Astrocyte (in vitro differentiated cells and primary cell): ENCODE results near the gene EFCAB9. TPM values are rescaled to one million over a fixed set of nuclear protein-coding genes. Genes with fewer than 3 reads are reported as not detected.

Source experiments
- DNase-seq: peaks from one replicate; pipeline ENCODE4 v3.0.0-alpha.2; 2010; ENCODE audit warnings: low read depth
- FAIRE-seq: peaks from 2 replicates; lab custom pipeline; 2011; peaks lifted over from hg19 to GRCh38; lab: Jason Lieb, UNC
- H2AFZ ChIP-seq: 2 replicates; pipeline ENCODE4 v1.6.0; 2012; ENCODE audit warnings: low read depth, low read length, inconsistent platforms
- H3K27ac ChIP-seq: 2 replicates; pipeline ENCODE4 v1.5.1; 2011; ENCODE audit warnings: low read depth, low read length, inconsistent platforms
- H3K27me3 ChIP-seq: 2 replicates; pipeline ENCODE4 v1.6.0; 2011; ENCODE audit warnings: low read length, inconsistent platforms; ENCODE audit not compliant: insufficient read depth
- H3K36me3 ChIP-seq: 2 replicates; pipeline ENCODE4 v1.5.1; 2011; ENCODE audit warnings: low read length, inconsistent platforms; ENCODE audit not compliant: insufficient read depth
- H3K4me1 ChIP-seq: 2 replicates; pipeline ENCODE4 v1.5.1; 2011; ENCODE audit warnings: low read length, inconsistent platforms; ENCODE audit not compliant: insufficient read depth
- H3K4me2 ChIP-seq: 2 replicates; pipeline ENCODE4 v1.6.0; 2012; ENCODE audit warnings: low read length, inconsistent platforms
- H3K4me3 ChIP-seq: 2 replicates; pipeline ENCODE4 v1.5.1; 2011; ENCODE audit warnings: low read depth, mild to moderate bottlenecking, low read length, inconsistent platforms; ENCODE audit not compliant: insufficient read depth
- H3K79me2 ChIP-seq: 2 replicates; pipeline ENCODE4 v1.6.0; 2012; ENCODE audit warnings: mild to moderate bottlenecking, low read length, inconsistent platforms; ENCODE audit not compliant: insufficient read depth
- H3K9ac ChIP-seq: 2 replicates; pipeline ENCODE4 v1.6.0; 2012; ENCODE audit warnings: mild to moderate bottlenecking, low read length, inconsistent platforms
- H3K9me3 ChIP-seq: 2 replicates; pipeline ENCODE4 v1.5.1; 2012; ENCODE audit warnings: low read depth, mild to moderate bottlenecking, low read length, inconsistent platforms; ENCODE audit not compliant: insufficient read depth
- H4K20me1 ChIP-seq: 2 replicates; pipeline ENCODE4 v1.6.0; 2012; ENCODE audit warnings: low read length, inconsistent platforms; ENCODE audit not compliant: insufficient read depth
- H3K27ac Mint-ChIP-seq: one replicate; pipeline ENCODE4 v1.8.0; 2021; ENCODE audit warnings: mild to moderate bottlenecking, mixed read lengths; ENCODE audit not compliant: unreplicated experiment
- H3K27me3 Mint-ChIP-seq: one replicate; pipeline ENCODE4 v1.8.0; 2021; ENCODE audit warnings: low read depth, mixed read lengths; ENCODE audit not compliant: unreplicated experiment
- H3K36me3 Mint-ChIP-seq: one replicate; pipeline ENCODE4 v1.8.0; 2021; ENCODE audit warnings: low read depth, mixed read lengths; ENCODE audit not compliant: unreplicated experiment
- H3K4me1 Mint-ChIP-seq: one replicate; pipeline ENCODE4 v1.8.0; 2021; ENCODE audit warnings: low read depth, mixed read lengths; ENCODE audit not compliant: unreplicated experiment
- H3K4me3 Mint-ChIP-seq: one replicate; pipeline ENCODE4 v1.8.0; 2021; ENCODE audit warnings: mild to moderate bottlenecking, moderate library complexity, mixed read lengths; ENCODE audit not compliant: unreplicated experiment
- H3K9me3 Mint-ChIP-seq: one replicate; pipeline ENCODE4 v1.8.0; 2021; ENCODE audit warnings: mild to moderate bottlenecking, mixed read lengths; ENCODE audit not compliant: unreplicated experiment
- CTCF ChIP-seq: IDR thresholded peaks from 2 replicates; pipeline ENCODE4 v1.5.1; 2011; ENCODE audit warnings: low read depth, mild to moderate bottlenecking, inconsistent platforms, low read length, moderate library complexity; ENCODE audit not compliant: insufficient read depth
- EZH2 ChIP-seq: IDR thresholded peaks from 2 replicates; pipeline ENCODE4 v1.6.1; 2012; ENCODE audit warnings: mild to moderate bottlenecking, low read length, inconsistent platforms; ENCODE audit not compliant: insufficient read depth
- total RNA-seq: library from RNA; stranded (reverse); gene quantifications from 2 replicates; pipeline ENCODE4 v1.2.1, GENCODE V29; 2021

Gene EFCAB9
- total RNA-seq, 1 donor from 2014 or later, result not detected

DNA sequence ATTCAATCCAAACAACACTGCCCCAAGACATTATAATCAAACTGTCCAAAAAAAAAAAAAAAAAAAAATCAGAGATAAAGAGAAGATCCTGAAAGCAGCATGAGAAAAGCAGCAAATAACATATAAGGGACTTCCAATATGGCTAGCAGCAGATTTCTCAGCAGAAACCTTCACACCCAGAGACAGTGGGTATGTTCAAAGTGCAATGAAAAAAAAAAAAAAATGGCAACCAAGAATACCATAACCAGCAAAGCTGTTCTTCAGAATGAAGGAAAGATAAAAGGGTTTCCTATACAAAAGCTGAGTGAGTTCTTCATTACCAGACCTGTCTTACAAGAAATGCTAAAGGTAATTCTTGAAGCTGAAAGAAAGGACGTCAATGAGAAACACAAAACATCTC, 57.4 kb downstream of the EFCAB9 start:
- peaks cover 71% of the 10 kb centered on the region for H3K79me2 ChIP-seq
- DNase-seq (no peak), FAIRE-seq (no peak)
- peaks cover 76% of the 10 kb centered on the region for H4K20me1 ChIP-seq
- no peak overlapping the region for H3K4me2 ChIP-seq
- no peaks in the 10 kb centered on the region for H3K36me3 ChIP-seq
- TF ChIP-seq EZH2 (no peak), CTCF (no peak)
- Mint-ChIP-seq H3K27me3 (no peaks in the 10 kb centered on the region), H3K4me1 (peaks cover 3% of the 10 kb centered on the region), H3K27ac (no peak overlapping the region), H3K4me3 (no peak overlapping the region), H3K9me3 (peaks cover 2% of the 10 kb centered on the region), H3K36me3 (peaks cover 40% of the 10 kb centered on the region)
- H3K4me1 ChIP-seq, result no peaks in the 10 kb centered on the region
- H3K9me3 ChIP-seq, result peaks cover 4% of the 10 kb centered on the region
- no peak overlapping the region for H3K27ac ChIP-seq
- H2AFZ ChIP-seq, result no peak overlapping the region
- H3K4me3 ChIP-seq, result no peak overlapping the region
- H3K27me3 ChIP-seq, result no peaks in the 10 kb centered on the region
- H3K9ac ChIP-seq, result no peak overlapping the region

DNA sequence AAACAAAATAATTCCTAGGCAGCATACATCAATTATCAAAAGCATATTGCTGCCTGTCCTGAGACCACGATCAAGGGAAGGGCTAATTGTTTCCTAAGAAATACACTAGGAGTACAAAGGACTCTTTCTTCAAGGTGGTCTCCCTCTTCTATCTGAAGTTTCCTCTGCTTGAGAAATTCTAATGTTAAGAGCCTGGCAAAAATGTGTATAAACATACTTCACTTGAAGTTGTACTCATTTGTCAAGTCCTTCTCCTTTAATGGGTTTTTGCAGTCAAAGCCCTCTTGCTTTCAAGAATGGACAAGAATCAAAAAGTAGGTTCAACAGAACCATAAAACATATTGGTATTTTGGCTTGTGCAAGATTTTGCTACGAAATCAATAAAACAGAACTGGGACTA, 58.5 kb downstream of the EFCAB9 start:
- no peak overlapping the region for H3K27ac Mint-ChIP-seq
- Histone ChIP-seq H3K9ac (no peak overlapping the region), H3K36me3 (no peaks in the 10 kb centered on the region), H3K9me3 (peaks cover 4% of the 10 kb centered on the region), H2AFZ (no peak overlapping the region), H3K4me2 (no peak overlapping the region), H3K4me1 (no peaks in the 10 kb centered on the region), H3K79me2 (peaks cover 71% of the 10 kb centered on the region), H4K20me1 (peaks cover 72% of the 10 kb centered on the region), H3K4me3 (no peak overlapping the region), H3K27ac (no peak overlapping the region), H3K27me3 (no peaks in the 10 kb centered on the region)
- H3K36me3 Mint-ChIP-seq, result peaks cover 48% of the 10 kb centered on the region
- peaks cover 4% of the 10 kb centered on the region for H3K4me1 Mint-ChIP-seq
- H3K27me3 Mint-ChIP-seq, result no peaks in the 10 kb centered on the region
- peaks cover 9% of the 10 kb centered on the region for H3K9me3 Mint-ChIP-seq
- no peak for DNase-seq
- H3K4me3 Mint-ChIP-seq, result no peak overlapping the region
- no peak for FAIRE-seq
- TF ChIP-seq CTCF (no peak), EZH2 (no peak)

Other genes with a start within 250 kb of the EFCAB9 start
- 64.7 and 65.9 TPM in 2 replicates for gene FBXW11, start 187.5 kb upstream of the EFCAB9 start, total RNA-seq
- gene STK10, start 5.9 kb upstream of the EFCAB9 start, total RNA-seq, result 59.8 and 60.2 TPM in 2 replicates
- gene UBTD2, start 89.6 kb downstream of the EFCAB9 start, total RNA-seq, result 33.7 and 34.2 TPM in 2 replicates